Duodenal mucosa (tissue), 2 donors: ENCODE data around the gene ZC3H6.

ENCODE experiments used
- H3K27ac ChIP-seq: one replicate; pipeline ENCODE4 v1.7.0; 2013; ENCODE audit warnings: low read depth, low read length
- H3K27me3 ChIP-seq, 2 donors: one replicate each; pipeline ENCODE4 v1.7.0; 2013; ENCODE audit warnings: low read length in 2 of 2, control low read depth in 1 of 2; ENCODE audit not compliant: insufficient read depth in 2 of 2, control insufficient read depth in 1 of 2
- H3K36me3 ChIP-seq, 2 donors: one replicate each; pipeline ENCODE4 v1.7.0; 2013; ENCODE audit warnings: low read length in 2 of 2, control low read depth in 1 of 2; ENCODE audit not compliant: insufficient read depth in 2 of 2, control insufficient read depth in 1 of 2
- H3K4me1 ChIP-seq, 2 donors: one replicate each; pipeline ENCODE4 v1.7.0; 2013; ENCODE audit warnings: low read length in 2 of 2, control low read depth in 1 of 2; ENCODE audit not compliant: insufficient read depth in 2 of 2, control insufficient read depth in 1 of 2
- H3K4me3 ChIP-seq, 2 donors: one replicate each; pipeline ENCODE4 v1.7.0; 2013; ENCODE audit warnings: low read length in 2 of 2, low read depth in 1 of 2
- H3K9ac ChIP-seq, 2 donors: one replicate each; pipeline ENCODE4 v1.7.0; 2013; ENCODE audit warnings: low read length in 2 of 2, low read depth in 1 of 2
- H3K9me3 ChIP-seq, 2 donors: one replicate each; pipeline ENCODE4 v1.7.0; 2013; ENCODE audit warnings: low read length in 2 of 2, control low read depth in 1 of 2; ENCODE audit not compliant: control insufficient read depth in 1 of 2

The ZC3H6 gene

DNA sequence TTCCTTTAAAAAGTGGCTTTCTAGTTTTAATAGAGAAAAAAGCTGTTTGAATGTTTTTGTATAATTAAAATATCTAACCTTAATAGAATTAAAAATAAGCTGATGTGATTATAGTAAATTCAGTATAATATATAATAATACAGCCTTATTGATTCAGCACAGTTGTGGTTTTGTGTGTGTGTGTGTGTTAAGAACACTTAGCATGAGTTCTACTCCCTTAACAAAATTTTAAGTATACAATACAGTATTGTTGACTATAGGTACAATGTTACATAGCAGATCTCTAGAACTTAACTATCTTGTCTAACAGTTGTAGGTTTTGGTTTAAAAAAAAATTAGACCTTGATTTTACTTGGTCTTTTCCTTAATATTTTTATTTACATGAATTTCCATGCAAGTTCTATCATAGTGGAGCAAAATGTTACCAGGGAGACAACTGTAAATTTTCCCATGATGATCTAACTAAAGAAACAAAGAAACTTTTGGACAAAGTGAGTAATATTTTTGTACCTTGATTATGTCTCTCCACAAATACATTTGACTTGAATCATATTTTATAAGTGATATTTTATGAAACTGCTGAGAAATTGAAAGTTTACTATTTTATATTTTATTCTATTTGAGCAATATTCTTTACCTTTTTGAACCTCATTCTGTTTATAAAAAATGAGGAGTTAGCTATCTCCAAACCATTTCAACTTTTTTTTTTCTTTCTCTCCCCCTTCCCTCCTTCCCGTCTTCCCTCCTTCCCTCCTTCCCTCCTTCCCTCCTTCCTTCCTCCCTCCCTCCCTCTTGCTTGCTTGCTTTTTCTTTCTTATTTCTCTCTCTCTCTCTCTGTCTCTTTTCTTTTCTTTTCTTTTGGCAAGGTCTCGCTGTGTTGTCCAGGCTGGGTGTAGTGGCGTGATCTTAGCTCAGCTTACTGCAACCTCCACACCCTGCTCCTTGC lies 46.3 kb downstream of the ZC3H6 start:
- H3K4me1 ChIP-seq, result peaks cover 0 to 3% of the 10 kb centered on the region in 2 donors
- no peak overlapping the region for H3K27ac ChIP-seq
- no peak overlapping the region for H3K4me3 ChIP-seq
- H3K9me3 ChIP-seq, result no peaks in the 10 kb centered on the region
- no peaks in the 10 kb centered on the region for H3K27me3 ChIP-seq
- peaks cover 0 to 5% of the 10 kb centered on the region in 2 donors for H3K36me3 ChIP-seq
- H3K9ac ChIP-seq, result no peak overlapping the region

DNA sequence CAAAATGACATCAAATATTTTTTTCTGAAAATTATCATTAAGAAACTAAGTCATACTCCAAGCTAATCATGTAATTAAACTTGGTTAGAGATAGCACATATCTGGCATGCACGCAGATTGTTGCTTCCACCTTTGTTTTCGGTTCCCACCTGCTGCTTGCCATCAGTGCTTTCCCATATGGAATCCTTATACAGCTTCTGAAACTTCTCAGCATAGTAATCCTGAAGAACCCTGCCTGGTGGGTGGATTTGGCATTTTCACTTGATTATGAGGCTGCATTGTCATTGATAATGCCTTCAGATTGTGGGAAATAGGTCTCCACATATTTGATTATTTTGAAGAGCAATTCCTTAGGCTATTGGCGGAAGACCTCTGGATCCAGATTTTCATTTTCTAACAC lies 47.5 kb downstream of the ZC3H6 start:
- Histone ChIP-seq H3K36me3 (peaks cover 0 to 7% of the 10 kb centered on the region in 2 donors), H3K27me3 (no peaks in the 10 kb centered on the region), H3K27ac (no peak overlapping the region), H3K4me3 (no peak overlapping the region), H3K9ac (no peak overlapping the region), H3K9me3 (no peaks in the 10 kb centered on the region), H3K4me1 (no peaks in the 10 kb centered on the region)

DNA sequence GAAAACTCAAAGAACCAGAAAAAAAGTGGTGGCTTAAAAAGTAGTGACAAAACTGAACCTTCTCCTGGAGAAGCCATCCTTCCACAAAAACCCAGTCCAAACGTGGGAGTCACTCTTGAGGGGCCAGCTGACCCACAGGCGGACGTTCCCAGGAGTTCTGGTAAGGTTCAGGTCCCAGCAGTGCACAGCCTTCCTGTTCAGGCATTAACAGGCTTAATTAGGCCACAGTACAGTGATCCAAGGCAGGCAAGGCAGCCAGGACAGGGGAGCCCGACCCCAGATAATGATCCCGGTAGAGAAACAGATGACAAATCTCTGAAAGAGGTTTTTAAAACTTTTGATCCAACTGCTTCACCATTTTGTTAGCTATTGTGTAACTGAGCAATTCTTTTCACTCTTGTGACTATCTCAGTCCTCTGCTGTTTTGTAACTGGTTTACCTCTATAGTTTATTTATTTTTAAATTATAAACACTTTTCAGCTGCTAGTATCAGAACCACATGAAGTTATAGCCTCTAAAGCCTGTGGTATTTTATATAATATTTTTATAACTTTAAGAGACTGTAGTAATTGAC lies 56.8 kb downstream of the ZC3H6 start:
- Histone ChIP-seq H3K9ac (no peak overlapping the region), H3K9me3 (no peaks in the 10 kb centered on the region), H3K4me1 (no peaks in the 10 kb centered on the region), H3K27me3 (no peaks in the 10 kb centered on the region), H3K4me3 (no peak overlapping the region), H3K36me3 (peaks cover 5 to 7% of the 10 kb centered on the region in 2 donors), H3K27ac (no peak overlapping the region)

DNA sequence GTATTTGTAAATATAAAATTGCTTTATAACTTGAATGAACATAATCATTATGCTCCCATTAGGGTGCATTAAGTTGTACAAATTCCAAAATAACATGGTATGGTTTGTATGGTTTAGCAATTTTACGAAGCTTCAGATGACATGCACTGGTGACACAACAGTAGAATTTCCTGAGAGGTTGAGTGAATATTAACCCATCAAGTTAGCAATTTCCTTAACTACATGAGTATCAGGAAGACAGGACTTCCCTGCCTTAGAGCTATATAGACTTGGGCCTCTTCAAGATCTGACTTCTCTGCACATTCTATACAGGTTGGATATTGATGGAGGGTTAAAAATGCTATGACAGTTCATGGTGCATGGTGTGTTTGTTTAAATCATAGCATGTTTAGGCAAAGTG lies 60.2 kb downstream of the ZC3H6 start:
- Histone ChIP-seq H3K27ac (no peak overlapping the region), H3K36me3 (peaks cover 0 to 4% of the 10 kb centered on the region in 2 donors), H3K27me3 (no peaks in the 10 kb centered on the region), H3K9ac (no peak overlapping the region), H3K4me1 (peaks cover 0 to 4% of the 10 kb centered on the region in 2 donors), H3K9me3 (no peaks in the 10 kb centered on the region), H3K4me3 (no peak overlapping the region)

DNA sequence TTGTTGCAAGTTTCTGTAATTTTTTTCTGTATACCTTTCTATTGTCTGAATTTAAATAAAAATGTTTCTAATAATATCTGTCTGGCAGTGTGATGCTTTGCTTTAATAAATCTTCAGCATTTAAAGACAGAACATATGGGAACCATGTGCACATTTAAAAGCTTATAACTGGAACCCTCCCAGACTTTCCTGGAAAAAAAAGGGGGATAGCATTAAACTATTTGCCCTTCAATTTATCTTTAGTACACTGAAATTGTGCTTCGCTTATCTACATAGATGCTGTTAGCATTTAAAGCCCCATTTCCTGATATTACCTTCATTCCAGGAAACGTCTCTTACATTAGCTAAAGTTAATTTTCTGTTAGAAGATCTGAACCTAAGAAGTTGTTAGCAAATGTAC lies 64.6 kb downstream of the ZC3H6 start:
- no peak overlapping the region for H3K9ac ChIP-seq
- no peak overlapping the region for H3K27ac ChIP-seq
- H3K4me1 ChIP-seq, result peaks cover 0 to 4% of the 10 kb centered on the region in 2 donors
- no peaks in the 10 kb centered on the region for H3K27me3 ChIP-seq
- no peaks in the 10 kb centered on the region for H3K9me3 ChIP-seq
- no peak overlapping the region for H3K4me3 ChIP-seq
- no peaks in the 10 kb centered on the region for H3K36me3 ChIP-seq

GRCh38 chr2:112340475-112341267 lies 65.3 kb downstream of the ZC3H6 start:
- Histone ChIP-seq H3K9ac (no peak overlapping the region), H3K4me1 (peaks cover 0 to 4% of the 10 kb centered on the region in 2 donors), H3K27ac (no peak overlapping the region), H3K9me3 (no peaks in the 10 kb centered on the region), H3K4me3 (no peak overlapping the region), H3K27me3 (no peaks in the 10 kb centered on the region), H3K36me3 (no peaks in the 10 kb centered on the region)

DNA sequence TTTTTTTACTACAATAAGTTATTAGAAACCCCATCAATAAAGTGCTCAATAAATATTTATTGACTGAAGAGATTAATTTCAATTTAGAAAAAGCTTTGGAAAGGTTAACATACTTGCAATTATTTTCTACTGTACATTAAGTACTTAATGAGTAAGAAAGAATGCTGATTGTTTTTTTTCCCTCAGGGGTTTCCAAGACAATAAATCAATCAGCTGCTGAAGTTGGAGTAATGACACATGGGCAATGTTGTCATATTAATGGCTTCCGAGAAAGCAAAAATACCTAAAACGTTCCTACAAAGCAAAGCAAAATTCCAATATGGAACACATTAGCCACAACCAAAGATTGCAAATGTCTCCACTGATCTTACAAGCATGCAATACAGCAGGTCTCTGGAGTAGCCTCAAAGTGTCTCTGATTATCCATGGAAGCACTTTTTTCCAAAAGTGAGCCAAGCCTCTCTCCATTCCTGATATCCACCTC lies 66.7 kb downstream of the ZC3H6 start:
- Histone ChIP-seq H3K36me3 (no peaks in the 10 kb centered on the region), H3K4me1 (peaks cover 0 to 4% of the 10 kb centered on the region in 2 donors), H3K9ac (no peak overlapping the region), H3K4me3 (no peak overlapping the region), H3K27me3 (no peaks in the 10 kb centered on the region), H3K9me3 (no peaks in the 10 kb centered on the region), H3K27ac (no peak overlapping the region)

DNA sequence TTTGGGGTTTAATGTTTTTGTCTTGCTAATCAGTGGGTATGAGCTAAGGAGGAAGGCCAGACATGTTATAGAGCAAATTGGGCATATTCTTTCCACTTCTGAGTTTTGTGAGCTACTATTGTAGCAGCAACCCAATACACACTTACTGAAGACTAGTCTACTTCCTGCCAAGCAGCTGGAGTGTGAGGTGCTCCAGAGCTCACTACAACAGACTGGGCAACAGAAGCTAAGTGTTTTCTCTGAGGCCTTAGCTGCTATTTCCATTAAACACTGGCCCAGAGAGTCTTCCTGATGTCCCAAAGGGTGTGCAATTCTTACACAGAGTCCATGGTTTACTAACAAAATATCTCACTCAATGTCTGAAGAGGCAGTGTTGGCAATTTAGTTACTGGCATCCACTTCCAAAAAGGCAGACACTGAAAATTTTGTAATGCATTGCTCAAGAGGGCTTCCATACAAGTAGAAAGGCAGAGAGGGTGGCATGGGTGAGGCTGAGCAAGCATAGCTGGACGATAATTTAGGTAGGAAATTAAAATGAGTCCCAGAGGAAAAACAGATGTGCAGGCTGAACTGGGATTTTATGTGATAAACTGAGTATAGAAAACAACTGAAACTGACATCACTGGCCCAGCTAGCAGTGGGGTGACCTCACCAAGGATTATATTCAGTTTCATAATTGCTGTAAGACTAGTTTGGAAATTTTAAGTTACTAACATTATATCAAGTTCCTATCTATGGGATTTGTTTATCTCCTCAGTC lies 68.6 kb downstream of the ZC3H6 start:
- peaks cover 0 to 4% of the 10 kb centered on the region in 2 donors for H3K4me1 ChIP-seq

GRCh38 chr2:112345030-112346027 lies 69.9 kb downstream of the ZC3H6 start:
- no peaks in the 10 kb centered on the region for H3K36me3 ChIP-seq
- no peak overlapping the region for H3K4me3 ChIP-seq
- no peak overlapping the region for H3K27ac ChIP-seq

More for the DNA sequence above, 68.6 kb downstream of the ZC3H6 start:
- H3K9me3 ChIP-seq, result no peaks in the 10 kb centered on the region
- H3K4me3 ChIP-seq, result no peak overlapping the region
- H3K36me3 ChIP-seq, result no peaks in the 10 kb centered on the region
- H3K27me3 ChIP-seq, result no peaks in the 10 kb centered on the region
- no peak overlapping the region for H3K9ac ChIP-seq
- no peak overlapping the region for H3K27ac ChIP-seq

More at GRCh38 chr2:112345030-112346027, 69.9 kb downstream of the ZC3H6 start:
- Histone ChIP-seq H3K9ac (no peak overlapping the region), H3K27me3 (no peaks in the 10 kb centered on the region), H3K4me1 (peaks cover 0 to under 1% of the 10 kb centered on the region in 2 donors), H3K9me3 (no peaks in the 10 kb centered on the region)
